GM18951 (cell line): ENCODE results near the gene MRLN.
"Not testable (repeated sequence)": the region's sequence is repeated elsewhere in the genome, so short reads cannot be mapped to it uniquely, and the experiment has no call there.

Experiments
- POLR2A ChIP-seq: IDR thresholded peaks from 4 replicates; pipeline ENCODE4 v1.6.1; 2011; ENCODE audit warnings: mild to moderate bottlenecking; ENCODE audit not compliant: insufficient read length, insufficient read depth; ENCODE audit errors: extremely low read depth
- in situ Hi-C: fragments of 300-500 bp; cut with MboI; formaldehyde crosslinking; loops from one replicate; pipeline ENCODE4 v1.12.0; 2022; ENCODE audit warnings: low sequenced_read_pairs, mixed read lengths, inconsistent platforms; ENCODE audit not compliant: unreplicated experiment

The MRLN gene

GRCh38 chr10:59734014-59734462 lies 19.2 kb downstream of the MRLN start:
- no peak for TF ChIP-seq POLR2A
- in situ Hi-C loops: no loop called here

DNA sequence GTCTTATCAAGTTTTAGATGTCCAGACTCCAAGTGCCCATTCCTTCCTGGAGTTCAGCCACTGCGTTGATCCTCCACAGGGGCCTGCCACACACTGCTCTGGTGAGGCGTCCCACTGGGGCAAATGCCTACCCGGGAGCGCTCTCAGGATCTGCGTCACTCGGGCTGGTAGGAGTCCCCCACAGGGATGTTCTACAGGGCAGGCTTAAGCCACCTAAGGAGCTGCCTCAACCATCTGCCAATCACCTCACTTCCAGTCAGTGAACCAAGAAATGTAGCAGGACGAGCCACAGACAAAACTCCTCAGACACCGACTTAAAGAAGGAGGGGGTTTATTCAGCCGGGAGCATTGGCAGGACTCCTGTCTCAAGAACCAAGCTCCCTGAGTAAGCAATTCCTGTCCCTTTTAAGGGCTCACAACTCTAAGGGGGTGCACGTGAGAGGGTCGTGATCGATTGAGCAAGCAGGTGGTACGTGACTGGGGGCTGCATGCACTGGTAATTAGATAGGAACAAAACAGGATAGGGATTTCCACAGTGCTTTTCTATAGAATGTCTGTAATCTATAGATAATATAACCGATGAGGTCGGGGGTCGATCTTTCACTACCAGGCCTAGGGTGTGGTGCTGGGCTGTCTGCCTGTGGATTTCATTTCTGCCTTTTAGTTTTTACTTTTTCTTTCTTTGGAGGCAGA lies 19.8 kb downstream of the MRLN start:
- in situ Hi-C loops: not testable (repeated sequence)

- in situ Hi-C loops: not testable (repeated sequence)
These were observed 20.4 kb downstream of the MRLN start for GRCh38 chr10:59732849-59733248.

DNA sequence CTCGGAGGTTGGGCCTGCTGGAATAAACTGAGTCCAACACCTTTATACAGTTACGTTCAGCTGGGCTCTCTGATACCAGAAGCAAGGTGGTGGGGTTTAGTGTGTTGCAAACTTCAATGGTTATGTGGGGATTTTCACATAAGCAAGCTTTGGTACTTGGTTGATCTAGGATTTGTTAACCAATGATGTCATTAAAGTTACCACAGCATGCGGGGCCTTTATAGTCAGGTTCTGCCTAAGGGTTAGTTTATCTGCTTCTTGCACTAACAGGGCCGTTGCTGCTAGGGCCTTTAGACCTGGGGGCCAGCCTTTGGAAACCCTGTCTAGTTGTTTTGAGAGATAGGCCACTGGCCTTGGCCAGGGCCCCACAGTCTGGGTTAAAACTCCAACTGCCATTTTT lies 24.1 kb downstream of the MRLN start:
- in situ Hi-C loops: not testable (repeated sequence)

- TF ChIP-seq POLR2A: no peak
- in situ Hi-C loops: no loop called here
These were observed 28.9 kb downstream of the MRLN start for GRCh38 chr10:59724098-59724938.

DNA sequence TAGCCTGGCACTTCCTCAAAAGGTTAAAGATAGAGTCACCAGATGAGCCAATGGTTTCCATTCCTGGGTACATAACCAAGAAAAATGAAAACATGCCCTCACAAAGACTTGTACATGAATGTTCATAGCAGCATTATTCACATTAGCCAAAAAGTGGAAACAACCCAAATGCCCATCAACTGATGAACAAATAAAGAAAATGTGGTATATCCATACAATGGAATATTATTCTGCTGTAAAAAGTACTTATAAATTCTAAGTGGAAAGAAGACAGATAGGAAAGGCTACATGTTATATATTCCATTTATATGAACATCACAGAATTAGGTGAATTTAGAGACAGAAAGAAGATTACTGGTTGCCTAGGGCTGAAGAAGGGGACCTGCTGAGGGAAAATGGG lies 32.9 kb downstream of the MRLN start:
- in situ Hi-C loops: no loop called here
- no peak for TF ChIP-seq POLR2A

DNA sequence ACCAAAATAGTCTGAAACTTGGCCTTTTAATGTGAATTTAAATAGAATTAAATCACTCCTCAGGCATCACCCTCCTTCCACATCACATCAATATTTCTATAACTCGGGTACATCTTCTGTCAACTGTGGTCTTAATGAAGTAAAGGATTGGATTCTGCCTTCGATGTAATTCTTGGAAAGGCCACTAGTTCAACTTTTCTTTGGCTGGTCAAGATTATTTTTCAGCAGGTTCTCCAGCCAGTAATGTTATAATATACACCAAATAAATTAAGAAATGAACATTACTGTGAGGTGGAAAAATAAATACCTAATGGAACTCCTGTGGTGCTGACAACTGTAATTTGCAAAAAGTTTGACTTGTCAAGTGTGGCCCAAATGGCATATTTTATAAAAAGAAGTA lies 33.9 kb downstream of the MRLN start:
- TF ChIP-seq POLR2A: no peak
- in situ Hi-C loops: no loop called here

- in situ Hi-C loops: no loop called here
- TF ChIP-seq POLR2A: no peak
These were observed 35.0 kb downstream of the MRLN start for GRCh38 chr10:59718257-59718656.

DNA sequence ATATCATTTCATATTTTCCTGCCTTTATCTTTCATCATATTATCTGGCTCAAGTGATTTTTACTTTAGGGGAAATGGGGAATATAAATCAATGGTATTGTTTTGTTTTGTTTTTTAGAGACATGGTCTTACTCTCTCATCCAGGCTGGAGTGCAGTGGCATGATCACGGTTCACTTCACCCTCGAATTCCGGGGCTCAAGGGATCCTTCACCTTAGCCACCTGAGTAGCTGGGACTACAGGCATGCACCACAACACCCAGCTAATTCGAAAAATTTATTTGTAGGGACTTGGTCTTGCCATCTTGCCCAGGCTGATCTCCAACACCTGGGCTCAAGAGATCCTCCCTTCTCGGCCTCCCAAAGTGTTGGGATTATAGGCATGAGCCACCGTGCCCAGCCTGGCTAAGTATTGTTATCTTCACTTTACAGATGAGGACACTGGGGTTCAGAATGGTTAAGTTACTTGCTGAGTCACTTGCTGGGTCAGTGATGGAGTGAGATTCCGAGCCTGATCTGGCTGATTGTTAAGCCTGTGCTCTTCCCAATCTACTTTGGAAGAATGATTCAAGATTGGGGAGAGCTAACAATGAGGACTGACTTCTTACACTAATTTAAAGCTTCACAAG lies 39.9 kb downstream of the MRLN start:
- TF ChIP-seq POLR2A: no peak
- in situ Hi-C loops: no loop called here

- no peak for TF ChIP-seq POLR2A
- in situ Hi-C loops: no loop called here
These were observed 41.3 kb downstream of the MRLN start for GRCh38 chr10:59711871-59712494.

DNA sequence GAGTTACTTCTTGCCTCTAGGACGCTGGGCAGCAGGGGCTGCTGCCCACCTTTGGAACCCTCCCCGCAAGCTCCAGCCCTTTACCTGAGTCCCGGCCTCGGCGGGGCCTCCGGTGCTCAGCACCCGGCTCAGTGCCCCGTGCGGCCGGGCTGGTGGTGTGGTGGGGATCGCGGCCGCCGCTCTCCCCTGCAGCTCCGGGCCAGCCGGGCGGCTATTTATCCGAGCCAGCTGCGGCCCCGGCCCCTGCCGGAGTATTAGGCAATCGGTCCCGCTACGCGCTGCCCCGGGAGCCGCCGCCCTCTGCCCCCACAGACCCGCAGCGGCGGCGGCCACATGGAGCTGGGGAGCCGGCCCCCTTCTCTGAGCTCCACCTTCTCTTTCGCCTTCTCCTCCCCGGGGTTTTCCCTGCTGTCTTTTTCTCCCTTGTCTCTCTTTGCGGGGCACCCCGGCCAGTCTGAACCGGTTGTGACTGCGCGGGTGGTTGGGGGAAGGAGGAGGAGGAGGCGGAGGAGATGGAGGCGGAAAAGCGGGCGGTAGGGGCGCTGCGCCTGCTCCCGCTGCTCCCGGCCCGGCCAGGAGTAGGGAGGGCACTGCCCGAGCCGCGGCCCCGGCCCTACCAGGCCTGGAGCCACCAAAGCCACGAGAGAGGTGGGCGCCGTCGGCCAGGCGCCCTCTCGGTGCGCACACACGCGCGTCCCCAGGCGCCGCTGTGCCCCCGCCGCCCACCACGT lies 43.7 kb downstream of the MRLN start, which contains the start of gene SLC16A9:
TSS of gene SLC16A9 (minus strand) at position 456 of the 731 bp plus-strand sequence. CDS start 25,559 bp downstream, outside the sequence.
- TF ChIP-seq POLR2A: peak; percentile 52
- in situ Hi-C loops: no loop called here

- in situ Hi-C loops: no loop called here
- TF ChIP-seq POLR2A: no peak
These were observed 44.4 kb downstream of the MRLN start for GRCh38 chr10:59708816-59709394.
